GM21717 (cell line): ENCODE results near the gene HS6ST3.

Experiments used
- ATAC-seq: cut with Tn5 transposase; IDR thresholded peaks from one replicate; pipeline ENCODE4 v1.9.1; 2021; ENCODE audit warnings: mild to moderate bottlenecking, moderate library complexity; ENCODE audit not compliant: unreplicated experiment

HS6ST3 gene

GRCh38 chr13:96690998-96691397, 601.1 kb downstream of the HS6ST3 start:
- no peak for ATAC-seq

DNA sequence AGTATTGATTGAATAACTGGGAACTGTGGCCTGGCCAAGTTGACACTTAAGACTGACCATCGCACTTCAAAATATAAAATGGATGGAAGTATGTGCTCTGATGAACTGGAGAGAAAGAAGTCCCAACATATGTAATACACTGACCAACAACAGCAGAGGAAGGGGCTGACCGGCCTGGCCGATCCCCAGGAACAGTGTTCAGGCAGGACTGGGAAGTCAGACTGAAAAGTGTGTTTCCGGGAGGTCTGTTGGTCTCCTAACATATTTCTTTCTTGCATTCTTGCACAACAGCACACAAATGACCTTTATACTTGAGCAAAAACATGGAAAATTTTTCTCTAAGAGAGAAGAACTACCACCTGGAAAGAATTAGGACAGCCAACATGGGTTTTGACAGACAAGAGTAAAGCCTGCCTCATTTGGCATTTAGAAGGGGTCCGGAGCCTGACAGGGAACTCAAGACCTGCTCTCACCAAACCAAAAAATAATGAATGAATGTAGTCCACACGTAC, 606.5 kb downstream of the HS6ST3 start:
- ATAC-seq: no peak

DNA sequence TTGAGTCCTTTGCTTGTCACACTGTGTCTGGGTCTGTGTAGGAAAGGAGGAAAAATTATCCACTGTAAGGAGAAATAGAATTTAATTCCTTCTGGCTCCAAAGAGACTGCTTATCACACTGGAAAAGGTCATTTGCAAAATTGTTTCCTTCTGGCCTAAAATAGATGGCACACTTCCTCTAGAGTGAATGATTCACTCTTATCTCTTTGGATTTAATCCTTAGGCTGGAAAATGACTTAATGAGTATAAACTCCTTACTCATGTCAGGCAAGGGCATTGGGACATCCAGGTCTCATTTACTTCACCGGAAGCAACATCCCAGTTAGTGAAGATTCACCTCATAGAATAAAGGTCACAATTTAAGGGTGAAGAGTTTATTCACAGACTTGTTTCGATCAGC, 610.8 kb downstream of the HS6ST3 start:
- no peak for ATAC-seq

DNA sequence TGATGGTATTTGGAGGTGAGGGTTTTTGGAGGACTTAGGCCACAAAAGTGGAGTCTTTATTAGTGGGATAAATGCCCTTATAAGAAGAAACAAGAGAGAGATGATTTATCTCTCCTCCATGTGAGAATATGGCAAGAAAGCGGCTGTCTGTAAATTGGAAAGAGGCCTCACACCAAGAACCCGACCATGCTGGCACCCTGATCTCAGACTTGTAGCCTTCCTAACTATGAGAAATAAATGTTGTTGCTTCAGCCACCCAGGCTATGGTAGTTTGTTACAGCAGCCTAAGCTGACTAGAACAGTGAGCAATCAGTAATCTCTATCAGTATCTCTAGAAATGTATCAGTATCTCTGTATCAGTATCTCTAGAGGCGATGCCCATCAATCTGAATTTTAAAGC, 617.2 kb downstream of the HS6ST3 start:
- no peak for ATAC-seq

DNA sequence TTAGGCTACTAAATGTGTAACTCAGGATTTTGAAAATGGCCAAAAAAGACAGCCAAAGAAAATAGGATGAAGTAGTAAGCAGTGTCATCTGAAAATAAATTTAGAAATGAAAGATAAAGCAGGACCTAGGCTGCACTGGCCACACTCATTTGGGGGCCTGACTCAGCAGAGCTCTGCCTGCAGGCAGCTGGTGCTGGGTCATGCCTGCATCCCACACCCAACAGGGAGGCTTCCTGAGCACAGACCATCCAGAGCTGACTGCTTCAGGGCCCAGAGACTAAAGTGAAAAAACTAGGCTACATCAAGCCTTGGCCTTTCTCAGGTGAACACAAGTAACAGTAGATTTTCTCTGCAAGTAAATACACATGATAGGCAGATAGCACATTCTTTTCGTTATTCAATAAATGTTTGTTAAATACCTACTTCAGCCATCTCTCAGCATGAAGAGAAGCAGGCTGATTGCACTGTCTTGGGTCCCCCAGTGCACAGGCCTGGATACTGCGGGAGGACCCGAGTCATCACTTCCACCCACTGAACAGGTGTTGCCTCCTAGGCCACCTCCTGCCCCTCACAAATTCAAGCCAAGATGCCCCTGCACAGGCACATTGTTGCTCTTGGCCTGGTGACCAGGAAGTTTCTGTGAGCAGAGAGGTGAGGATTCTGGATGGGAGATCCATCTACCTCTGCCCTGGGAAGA, 620.4 kb downstream of the HS6ST3 start:
- no peak for ATAC-seq

DNA sequence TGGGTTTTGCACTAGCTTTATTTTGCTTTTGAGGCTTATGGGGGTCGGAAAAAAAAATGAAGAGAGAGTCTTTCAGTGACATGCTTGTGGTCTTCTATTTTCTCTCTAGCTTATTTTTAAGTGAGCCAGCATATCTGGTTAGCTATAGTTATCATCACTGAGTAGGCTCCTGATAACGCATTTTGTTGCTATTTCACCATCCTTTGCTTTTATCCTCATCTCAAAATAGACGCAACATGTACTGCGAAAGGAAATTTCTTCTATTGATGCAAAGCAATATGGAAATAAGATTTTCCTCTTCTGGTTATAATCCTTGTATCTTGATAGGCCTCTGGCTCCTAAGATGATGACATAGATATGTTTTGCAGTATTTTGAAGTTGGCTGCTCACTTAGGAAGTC, 630.5 kb downstream of the HS6ST3 start:
- no peak for ATAC-seq

- ATAC-seq: no peak
Measured at GRCh38 chr13:96726651-96727050, 636.7 kb downstream of the HS6ST3 start.

DNA sequence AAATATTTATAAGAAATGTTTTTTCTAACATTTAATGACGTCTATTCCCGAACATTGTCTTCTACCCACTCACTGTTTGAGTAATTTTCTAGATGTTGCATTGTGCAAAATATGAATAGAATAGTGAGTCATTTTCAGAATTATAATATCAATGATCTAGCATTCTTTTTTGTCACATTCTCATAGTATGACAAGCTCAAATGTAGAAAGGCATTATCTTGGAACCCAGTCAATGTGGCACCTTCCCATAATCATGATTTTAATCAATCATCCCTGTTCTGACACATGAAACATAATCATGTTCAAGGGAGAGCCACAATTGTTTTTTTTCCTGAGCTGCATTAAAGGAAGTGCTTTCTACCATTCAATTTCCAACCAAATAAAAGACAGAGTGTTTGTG, 638.6 kb downstream of the HS6ST3 start:
- no peak for ATAC-seq

GRCh38 chr13:96730676-96731075, 640.8 kb downstream of the HS6ST3 start:
- ATAC-seq: no peak

DNA sequence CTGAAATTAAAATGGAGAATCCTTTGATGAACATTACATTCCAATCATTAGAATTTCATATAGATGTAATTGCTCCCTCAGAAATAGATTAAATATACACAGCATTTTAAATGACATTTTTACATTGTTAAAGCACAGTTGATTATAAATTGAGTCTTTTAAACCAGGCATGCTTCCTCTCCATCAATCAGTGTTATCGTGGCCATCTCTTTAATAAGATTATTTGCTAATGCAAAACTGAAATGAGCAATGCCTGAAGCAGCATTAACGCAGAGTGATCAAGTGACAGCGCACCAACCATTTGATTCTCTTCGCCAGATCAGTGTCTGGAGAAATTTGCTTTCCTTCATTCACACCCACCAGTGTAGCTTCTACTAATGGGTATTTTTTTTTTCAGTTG, 644.6 kb downstream of the HS6ST3 start:
- ATAC-seq: no peak

GRCh38 chr13:96741779-96742178, 651.9 kb downstream of the HS6ST3 start:
- no peak for ATAC-seq

DNA sequence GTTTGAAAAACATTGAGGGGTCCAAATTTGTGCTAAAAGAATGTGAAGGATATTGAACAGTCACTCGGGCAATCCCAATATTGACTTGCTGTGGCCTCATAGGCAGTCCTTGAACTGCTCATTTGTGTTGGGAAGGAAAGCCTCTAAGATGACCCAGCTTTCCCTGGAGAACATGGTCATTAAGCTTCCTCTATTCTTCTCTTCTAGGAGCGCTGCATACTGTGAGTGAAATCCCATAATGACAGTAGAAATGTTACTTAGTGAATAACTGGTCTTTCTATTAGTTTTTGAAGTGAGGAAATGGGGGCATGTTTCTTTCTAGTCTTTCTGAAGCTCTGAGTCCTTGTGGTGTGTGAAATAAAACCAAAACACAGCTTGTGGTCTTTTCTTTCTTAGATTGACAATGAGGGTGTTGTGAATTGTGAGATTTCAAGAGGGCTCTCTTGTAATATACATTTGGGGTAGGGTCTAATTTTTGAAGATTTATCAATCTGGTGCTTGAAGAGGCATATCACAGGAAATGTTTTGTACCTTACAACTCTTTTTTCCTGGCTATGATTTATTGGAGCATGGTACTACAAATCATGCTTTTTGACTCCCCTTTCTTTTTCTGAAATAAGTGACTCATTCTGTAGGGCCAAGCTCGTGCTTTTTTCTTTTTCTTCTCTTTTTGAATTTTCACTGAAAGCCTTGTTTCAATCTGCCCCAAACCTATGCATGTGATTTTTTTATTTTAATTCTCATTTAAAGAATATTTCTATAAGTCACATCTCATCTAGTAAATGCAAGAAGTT, 653.6 kb downstream of the HS6ST3 start:
- no peak for ATAC-seq

- ATAC-seq: no peak
Measured at GRCh38 chr13:96744367-96745331, 654.7 kb downstream of the HS6ST3 start.

DNA sequence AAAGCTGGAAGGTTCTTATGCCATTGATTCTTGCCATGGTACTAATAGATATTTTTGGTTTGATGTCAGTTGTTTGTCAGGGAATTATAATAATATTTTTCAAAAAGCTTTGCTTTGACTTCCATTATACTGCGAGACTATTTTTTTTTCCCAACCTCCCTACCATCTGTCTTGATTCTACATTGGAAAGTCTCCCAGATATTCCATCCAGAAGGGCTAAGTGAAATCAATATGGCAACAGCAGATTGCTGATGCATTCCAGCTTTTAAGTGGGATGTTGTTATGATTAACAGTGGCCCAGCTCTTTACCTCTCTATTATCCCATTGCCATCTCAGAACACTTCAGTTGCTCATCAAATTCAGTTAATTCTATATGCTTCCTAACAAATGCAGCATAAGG, 657.0 kb downstream of the HS6ST3 start:
- ATAC-seq: no peak

GRCh38 chr13:96749825-96750224, 659.9 kb downstream of the HS6ST3 start:
- ATAC-seq: no peak

DNA sequence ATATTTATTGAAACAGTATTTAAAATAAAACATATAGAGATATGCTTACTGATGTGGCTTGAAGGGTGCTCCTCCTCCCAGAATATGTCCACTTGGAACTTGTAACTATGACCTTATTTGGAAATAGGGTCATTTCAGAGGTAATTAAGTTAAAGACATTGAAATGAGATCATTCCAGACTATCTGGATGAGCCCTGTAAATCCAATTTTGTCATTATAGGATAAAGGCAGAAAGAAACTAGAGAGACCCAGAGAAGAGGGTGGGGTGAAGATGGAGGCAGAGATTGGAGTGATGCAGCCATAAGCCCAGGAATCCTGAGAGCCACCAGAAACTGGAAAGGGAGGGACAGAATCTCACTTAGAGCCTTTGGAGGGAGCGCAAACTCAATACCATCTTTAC, 661.2 kb downstream of the HS6ST3 start:
- no peak for ATAC-seq

- ATAC-seq: no peak
Measured at GRCh38 chr13:96762876-96763275, 673.0 kb downstream of the HS6ST3 start.

DNA sequence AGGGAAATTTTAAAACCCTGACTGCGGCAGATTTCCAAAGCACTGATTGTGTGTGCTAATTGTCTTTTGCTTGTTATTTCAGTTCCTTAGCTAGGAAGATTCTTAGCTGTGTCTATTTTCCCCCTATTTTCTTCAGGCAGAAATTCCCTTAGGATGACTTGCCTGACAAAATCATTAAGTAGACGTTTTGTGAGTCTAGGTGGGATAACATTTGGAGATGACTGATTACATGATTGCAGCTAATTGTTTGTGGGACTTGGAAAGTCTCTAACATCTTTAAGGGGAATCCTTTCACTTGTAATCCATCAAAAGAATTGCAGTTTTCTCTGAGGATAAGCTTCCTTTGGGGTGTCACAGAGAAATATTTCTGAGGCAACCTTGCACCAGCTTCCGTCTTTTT, 676.4 kb downstream of the HS6ST3 start:
- no peak for ATAC-seq

DNA sequence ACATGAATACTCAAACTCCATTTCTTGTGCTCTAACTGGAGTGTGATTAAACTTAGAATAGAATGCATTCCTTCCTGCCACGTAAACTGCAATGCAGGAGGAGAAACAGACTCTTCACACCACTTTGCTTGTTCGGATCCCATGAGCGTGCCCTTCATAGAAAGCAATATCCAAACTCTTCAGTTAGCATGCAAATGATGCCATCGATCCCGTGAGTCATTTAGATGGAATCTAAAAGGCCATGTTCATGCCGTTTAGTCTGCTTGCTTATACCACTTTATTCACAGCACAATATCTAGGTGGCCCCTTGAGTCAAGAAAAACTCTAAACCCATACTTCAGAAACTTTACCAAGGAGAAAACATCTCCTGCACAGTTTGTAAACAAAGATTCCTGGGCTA, 678.6 kb downstream of the HS6ST3 start:
- no peak for ATAC-seq

GRCh38 chr13:96769874-96770273, 680.0 kb downstream of the HS6ST3 start:
- ATAC-seq: no peak
